H4 (cell line): ENCODE results near the gene OPN1MW3. TPM values are rescaled to one million over a fixed set of nuclear protein-coding genes. Genes with fewer than 3 reads are reported as not detected.

Experiments used
- total RNA-seq: library from RNA; depleted of rRNA; stranded (reverse); fragments of >200 nt; shearing (Covaris generic); gene quantifications from 2 replicates; pipeline ENCODE4 v1.2.3, GENCODE V29; 2014; rRNA removed

Gene OPN1MW3
- total RNA-seq, 1 experiment from 2014 or later = not detected

Other genes starting within 250 kb of the OPN1MW3 start
- gene IRAK1, start 237.7 kb upstream of the OPN1MW3 start, total RNA-seq = 50.0 and 58.6 TPM in 2 replicates
- 24.9 and 28.3 TPM in 2 replicates for gene MECP2, start 159.9 kb upstream of the OPN1MW3 start, total RNA-seq
- not detected in 2 replicates for gene OPN1LW, start 113.3 kb upstream of the OPN1MW3 start, total RNA-seq
- not detected in 2 replicates for gene OPN1MW, start 75.0 kb upstream of the OPN1MW3 start, total RNA-seq
- gene OPN1MW2, start 37.8 kb upstream of the OPN1MW3 start, total RNA-seq = not detected in 2 replicates
- gene TEX28, start 37.5 kb downstream of the OPN1MW3 start, total RNA-seq = not detected in 2 replicates
- gene TKTL1, start 38.2 kb downstream of the OPN1MW3 start, total RNA-seq = 2.1 TPM in 1 of 2 replicates, not detected in the other
- 409 and 458 TPM in 2 replicates for gene FLNA, start 117.1 kb downstream of the OPN1MW3 start, total RNA-seq
- 53.3 and 69.3 TPM in 2 replicates for gene EMD, start 121.7 kb downstream of the OPN1MW3 start, total RNA-seq
- gene RPL10, start 140.8 kb downstream of the OPN1MW3 start, total RNA-seq = 5,829 and 6,316 TPM in 2 replicates
- 19.4 and 21.8 TPM in 2 replicates for gene DNASE1L1, start 151.7 kb downstream of the OPN1MW3 start, total RNA-seq
- gene TAFAZZIN, start 154.0 kb downstream of the OPN1MW3 start, total RNA-seq = 15.1 and 15.3 TPM in 2 replicates
- gene ATP6AP1, start 171.1 kb downstream of the OPN1MW3 start, total RNA-seq = 60.2 and 69.2 TPM in 2 replicates
- 62.2 and 68.0 TPM in 2 replicates for gene GDI1, start 179.6 kb downstream of the OPN1MW3 start, total RNA-seq
- 52.2 and 63.0 TPM in 2 replicates for gene FAM50A, start 186.6 kb downstream of the OPN1MW3 start, total RNA-seq
- gene PLXNA3, start 200.7 kb downstream of the OPN1MW3 start, total RNA-seq = 1.6 and 1.9 TPM in 2 replicates
- gene LAGE3, start 221.7 kb downstream of the OPN1MW3 start, total RNA-seq = 57.8 and 96.3 TPM in 2 replicates
- 55.5 and 94.8 TPM in 2 replicates for gene UBL4A, start 229.0 kb downstream of the OPN1MW3 start, total RNA-seq
- 20.0 and 35.3 TPM in 2 replicates for gene SLC10A3, start 233.0 kb downstream of the OPN1MW3 start, total RNA-seq